OCI-LY1 (cell line): ENCODE results near the gene NRCAM.

ENCODE experiments used
- H2AFZ ChIP-seq: fragments of 200-600 bp; sonication (generic), shearing (Covaris generic); 2 replicates; pipeline ENCODE4 v1.6.0; 2014; ENCODE audit warnings: antibody characterized with exemption, mild to moderate bottlenecking, low read length
- H3F3A ChIP-seq: fragments of 200-600 bp; sonication (generic), shearing (Covaris generic); 2 replicates; pipeline ENCODE4 v1.6.0; 2014; ENCODE audit warnings: mild to moderate bottlenecking, antibody characterized with exemption, low read length, moderate library complexity; ENCODE audit not compliant: insufficient read depth
- H3K27ac ChIP-seq: fragments of 200-600 bp; sonication (generic); 2 replicates; pipeline ENCODE4 v1.5.1; 2014; ENCODE audit warnings: low read length, mixed run types, mild to moderate bottlenecking, low read depth; ENCODE audit not compliant: poor library complexity, severe bottlenecking
- H3K27me3 ChIP-seq: fragments of 200-600 bp; sonication (generic); 2 replicates; pipeline ENCODE4 v1.6.0; 2014; ENCODE audit warnings: antibody characterized with exemption, mild to moderate bottlenecking, low read length, moderate library complexity; ENCODE audit not compliant: insufficient read depth
- H3K36me3 ChIP-seq: fragments of 200-600 bp; sonication (generic); 2 replicates; pipeline ENCODE4 v1.6.1; 2014; ENCODE audit warnings: mild to moderate bottlenecking, antibody characterized with exemption, low read length, moderate library complexity, mixed read lengths; ENCODE audit not compliant: insufficient read depth
- H3K4me1 ChIP-seq: fragments of 200-600 bp; sonication (generic); 2 replicates; pipeline ENCODE4 v1.5.1; 2014; ENCODE audit warnings: mild to moderate bottlenecking, low read length, moderate library complexity; ENCODE audit not compliant: insufficient read depth, severe bottlenecking
- H3K4me2 ChIP-seq: fragments of 200-600 bp; sonication (generic), shearing (Covaris generic); 2 replicates; pipeline ENCODE4 v1.6.1; 2014; ENCODE audit warnings: low read length
- H3K4me3 ChIP-seq: fragments of 200-600 bp; sonication (generic); 2 replicates; pipeline ENCODE4 v1.5.1; 2014; ENCODE audit warnings: low read length, low read depth, mild to moderate bottlenecking, mixed read lengths; ENCODE audit not compliant: poor library complexity, severe bottlenecking
- H3K79me2 ChIP-seq: fragments of 200-600 bp; shearing (Covaris generic); 2 replicates; pipeline ENCODE4 v1.6.1; 2016; ENCODE audit warnings: mixed run types, low read length, mixed read lengths; ENCODE audit not compliant: insufficient read depth
- H3K9ac ChIP-seq: fragments of 200-600 bp; sonication (generic), shearing (Covaris generic); 2 replicates; pipeline ENCODE4 v1.6.1; 2014; ENCODE audit warnings: mild to moderate bottlenecking, low read length, mixed read lengths
- H3K9me2 ChIP-seq: fragments of 200-600 bp; sonication (generic), shearing (Covaris generic); 2 replicates; pipeline ENCODE4 v1.6.1; 2014; ENCODE audit warnings: low read depth, mild to moderate bottlenecking, low read length, mixed read lengths
- H3K9me3 ChIP-seq: fragments of 200-600 bp; shearing (Covaris generic); 2 replicates; pipeline ENCODE4 v1.6.1; 2014; ENCODE audit warnings: low read length, mixed read lengths
- H4K20me1 ChIP-seq: fragments of 200-600 bp; sonication (generic), shearing (Covaris generic); 2 replicates; pipeline ENCODE4 v1.6.0; 2016; ENCODE audit warnings: mild to moderate bottlenecking, low read length; ENCODE audit not compliant: insufficient read depth
- EZH2 ChIP-seq: fragments of 200-600 bp; sonication (generic), shearing (Covaris generic); IDR thresholded peaks from 2 replicates; pipeline ENCODE4 v1.8.0; 2017; ENCODE audit warnings: borderline replicate concordance, mixed run types, mild to moderate bottlenecking, antibody characterized with exemption, low read length, moderate library complexity, mixed read lengths
- TF ChIP-seq, protein P1 (sequence below): fragments of 200-600 bp; sonication (generic), shearing (Covaris generic); IDR thresholded peaks from 2 replicates; pipeline ENCODE4 v1.5.1; 2017; ENCODE audit warnings: mild to moderate bottlenecking, antibody characterized with exemption, low read length, moderate library complexity, mixed read lengths

The NRCAM gene

DNA sequence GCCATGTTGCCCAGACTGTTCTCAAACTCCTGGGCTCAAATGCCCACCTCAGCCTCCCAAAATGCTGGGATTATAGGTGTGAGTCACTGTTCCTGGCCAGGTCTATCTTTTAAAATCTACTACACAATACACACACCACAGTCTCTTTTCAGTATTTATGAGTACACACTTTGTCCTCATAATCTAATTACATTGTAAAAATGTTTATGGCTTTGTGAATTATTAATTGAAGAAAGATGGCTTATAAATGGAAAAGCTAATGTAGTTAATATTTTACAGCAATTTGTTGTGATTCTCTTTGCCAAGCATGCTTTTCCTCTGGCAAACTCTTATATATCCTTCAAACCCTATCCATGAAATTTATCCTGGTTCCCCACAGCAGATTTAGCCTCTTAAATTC is 348.1 kb downstream of the NRCAM start:
- H3F3A ChIP-seq, result no peaks in the 10 kb centered on the region
- H2AFZ ChIP-seq, result no peak overlapping the region
- TF ChIP-seq EZH2, result no peak
- TF ChIP-seq, protein P1, sequence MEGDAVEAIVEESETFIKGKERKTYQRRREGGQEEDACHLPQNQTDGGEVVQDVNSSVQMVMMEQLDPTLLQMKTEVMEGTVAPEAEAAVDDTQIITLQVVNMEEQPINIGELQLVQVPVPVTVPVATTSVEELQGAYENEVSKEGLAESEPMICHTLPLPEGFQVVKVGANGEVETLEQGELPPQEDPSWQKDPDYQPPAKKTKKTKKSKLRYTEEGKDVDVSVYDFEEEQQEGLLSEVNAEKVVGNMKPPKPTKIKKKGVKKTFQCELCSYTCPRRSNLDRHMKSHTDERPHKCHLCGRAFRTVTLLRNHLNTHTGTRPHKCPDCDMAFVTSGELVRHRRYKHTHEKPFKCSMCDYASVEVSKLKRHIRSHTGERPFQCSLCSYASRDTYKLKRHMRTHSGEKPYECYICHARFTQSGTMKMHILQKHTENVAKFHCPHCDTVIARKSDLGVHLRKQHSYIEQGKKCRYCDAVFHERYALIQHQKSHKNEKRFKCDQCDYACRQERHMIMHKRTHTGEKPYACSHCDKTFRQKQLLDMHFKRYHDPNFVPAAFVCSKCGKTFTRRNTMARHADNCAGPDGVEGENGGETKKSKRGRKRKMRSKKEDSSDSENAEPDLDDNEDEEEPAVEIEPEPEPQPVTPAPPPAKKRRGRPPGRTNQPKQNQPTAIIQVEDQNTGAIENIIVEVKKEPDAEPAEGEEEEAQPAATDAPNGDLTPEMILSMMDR, result no peak
- no peaks in the 10 kb centered on the region for H3K9me3 ChIP-seq
- H3K4me3 ChIP-seq, result no peak overlapping the region
- H3K36me3 ChIP-seq, result no peaks in the 10 kb centered on the region
- H3K79me2 ChIP-seq, result no peaks in the 10 kb centered on the region
- H3K4me2 ChIP-seq, result no peak overlapping the region
- H3K27me3 ChIP-seq, result no peaks in the 10 kb centered on the region
- H3K9ac ChIP-seq, result no peak overlapping the region
- H3K9me2 ChIP-seq, result no peaks in the 10 kb centered on the region
- H3K27ac ChIP-seq, result no peak overlapping the region
- H3K4me1 ChIP-seq, result no peaks in the 10 kb centered on the region
- H4K20me1 ChIP-seq, result no peaks in the 10 kb centered on the region

DNA sequence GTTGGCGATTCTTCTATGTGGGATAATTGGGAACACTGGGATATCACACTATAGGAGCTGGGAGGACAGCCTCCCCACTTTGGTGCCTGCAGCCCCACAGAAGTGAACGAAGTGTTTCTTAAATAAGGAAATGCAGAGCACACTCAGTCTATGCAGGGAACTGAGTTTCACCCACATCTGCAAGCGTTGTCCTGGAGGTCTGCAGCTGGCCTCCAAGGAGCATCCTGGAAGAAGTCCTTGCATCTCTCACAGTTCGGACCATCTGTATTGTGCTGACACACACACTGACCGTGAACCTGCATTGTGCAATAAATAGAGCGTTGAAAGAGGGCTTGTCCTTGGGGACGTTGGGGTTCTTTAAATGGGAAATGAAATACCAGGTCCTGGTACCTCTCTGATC is 351.9 kb downstream of the NRCAM start:
- Histone ChIP-seq H3K4me2 (no peak overlapping the region), H3K9me3 (no peaks in the 10 kb centered on the region), H4K20me1 (no peaks in the 10 kb centered on the region), H3K36me3 (no peaks in the 10 kb centered on the region), H3K27me3 (peaks cover 4% of the 10 kb centered on the region; the same call in 1 of the 2 replicates), H2AFZ (no peak overlapping the region), H3K27ac (no peak overlapping the region), H3F3A (no peaks in the 10 kb centered on the region), H3K9ac (no peak overlapping the region), H3K9me2 (no peaks in the 10 kb centered on the region), H3K79me2 (no peaks in the 10 kb centered on the region), H3K4me1 (no peaks in the 10 kb centered on the region), H3K4me3 (no peak overlapping the region)
- TF ChIP-seq EZH2, result no peak
- TF ChIP-seq, protein P1, result no peak

DNA sequence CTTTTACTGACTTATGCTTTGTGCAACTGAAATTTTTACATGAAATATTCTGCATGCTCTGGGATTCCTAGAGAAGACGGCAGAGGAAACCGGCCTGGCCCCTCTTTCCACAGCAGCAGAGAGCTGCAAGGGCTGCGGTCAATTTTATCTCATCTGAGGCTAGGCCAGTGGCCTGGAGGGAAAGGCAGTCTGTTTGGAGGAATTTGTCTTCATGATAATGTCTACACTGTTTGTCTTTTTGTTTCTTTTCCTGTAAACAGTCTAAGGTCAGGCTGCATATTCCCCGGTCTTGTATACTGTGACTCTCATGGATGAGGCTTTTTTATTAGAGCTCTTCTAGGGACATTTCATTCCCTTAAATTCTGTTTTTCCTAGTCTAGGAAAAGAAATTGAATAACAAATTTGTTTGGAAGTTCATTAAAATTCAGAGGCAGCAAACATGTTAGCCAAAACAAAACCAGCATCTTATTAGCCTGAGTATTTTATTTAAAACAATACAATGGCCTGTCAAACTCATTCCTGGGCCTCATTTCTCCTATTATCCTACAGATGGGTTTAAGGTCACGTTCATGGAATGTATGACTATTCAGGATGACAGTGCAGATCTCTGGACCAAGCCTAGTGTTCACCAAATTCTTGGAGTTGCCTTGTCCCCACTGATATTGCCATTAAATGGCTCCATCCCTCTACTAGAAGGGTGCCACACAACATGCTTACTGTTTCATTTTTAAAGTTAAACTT is 352.5 kb downstream of the NRCAM start:
- Histone ChIP-seq H4K20me1 (no peaks in the 10 kb centered on the region), H3K36me3 (no peaks in the 10 kb centered on the region), H3K4me1 (no peaks in the 10 kb centered on the region), H3K4me3 (no peak overlapping the region), H2AFZ (no peak overlapping the region), H3K27ac (no peak overlapping the region), H3K9me2 (no peaks in the 10 kb centered on the region), H3K27me3 (peaks cover 4% of the 10 kb centered on the region; the same call in 1 of the 2 replicates), H3K9me3 (no peaks in the 10 kb centered on the region), H3F3A (no peaks in the 10 kb centered on the region), H3K4me2 (no peak overlapping the region), H3K9ac (no peak overlapping the region), H3K79me2 (no peaks in the 10 kb centered on the region)
- TF ChIP-seq EZH2, result no peak
- TF ChIP-seq, protein P1, result no peak
